Fibroblast of skin of scalp (primary cell): Measurements from ENCODE around the gene SALL4.
"Not testable (repeated sequence)": the region's sequence is repeated elsewhere in the genome, so short reads cannot be mapped to it uniquely, and the experiment has no call there.

ENCODE experiments used
- DNase-seq: peaks from one replicate; pipeline ENCODE4 v3.0.0-alpha.2; 2013

Gene SALL4

DNA sequence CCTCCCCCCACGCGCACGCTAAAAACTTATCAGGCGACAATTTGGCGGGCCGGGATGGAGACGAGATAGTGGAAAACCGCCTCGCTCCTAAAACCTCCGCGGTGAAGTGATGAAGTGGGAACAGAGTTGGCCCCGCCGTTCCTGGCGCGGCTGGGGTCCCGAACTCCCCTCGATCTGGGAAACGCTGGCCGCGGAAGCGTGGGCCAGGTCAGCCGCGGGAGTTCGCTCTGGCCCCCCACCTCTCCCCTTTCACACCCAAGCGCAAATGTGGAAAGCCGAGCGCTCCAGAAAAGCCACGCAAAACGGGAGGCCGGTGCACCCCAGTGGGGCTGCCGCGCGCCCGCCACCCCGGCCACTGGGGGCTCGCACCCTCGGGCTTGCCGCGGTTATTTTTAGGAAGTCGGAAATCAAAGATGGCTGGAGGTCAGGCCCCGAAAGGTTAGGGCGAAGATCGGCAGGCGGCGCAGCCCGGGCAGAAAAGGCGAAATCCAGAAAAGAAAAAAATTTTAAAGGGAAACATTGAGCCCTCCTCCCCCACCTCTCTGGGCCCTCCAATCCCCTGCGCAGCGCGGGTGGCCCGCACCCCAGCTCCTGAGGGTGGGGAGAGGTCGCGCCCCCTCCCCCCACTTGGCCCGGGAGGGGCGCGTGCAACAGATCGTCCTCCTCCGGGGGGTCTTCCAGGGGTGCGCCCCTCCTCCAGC lies 1.0 kb downstream of the SALL4 start:
- DNase-seq, result peak; percentile 33

DNA sequence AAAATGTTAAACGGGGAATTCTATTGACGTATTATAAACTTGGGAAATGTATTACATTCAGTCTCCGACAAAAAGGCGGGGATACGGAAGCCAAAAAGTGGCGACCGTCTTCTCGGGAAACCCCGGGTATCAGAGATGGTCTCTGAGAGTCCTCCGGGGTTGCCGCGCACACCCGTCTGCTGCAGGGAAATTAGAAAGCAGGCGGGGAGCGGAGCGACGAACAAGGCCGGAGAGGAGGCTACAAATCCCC lies 1.5 kb downstream of the SALL4 start:
- DNase-seq, result peak; percentile 27

DNA sequence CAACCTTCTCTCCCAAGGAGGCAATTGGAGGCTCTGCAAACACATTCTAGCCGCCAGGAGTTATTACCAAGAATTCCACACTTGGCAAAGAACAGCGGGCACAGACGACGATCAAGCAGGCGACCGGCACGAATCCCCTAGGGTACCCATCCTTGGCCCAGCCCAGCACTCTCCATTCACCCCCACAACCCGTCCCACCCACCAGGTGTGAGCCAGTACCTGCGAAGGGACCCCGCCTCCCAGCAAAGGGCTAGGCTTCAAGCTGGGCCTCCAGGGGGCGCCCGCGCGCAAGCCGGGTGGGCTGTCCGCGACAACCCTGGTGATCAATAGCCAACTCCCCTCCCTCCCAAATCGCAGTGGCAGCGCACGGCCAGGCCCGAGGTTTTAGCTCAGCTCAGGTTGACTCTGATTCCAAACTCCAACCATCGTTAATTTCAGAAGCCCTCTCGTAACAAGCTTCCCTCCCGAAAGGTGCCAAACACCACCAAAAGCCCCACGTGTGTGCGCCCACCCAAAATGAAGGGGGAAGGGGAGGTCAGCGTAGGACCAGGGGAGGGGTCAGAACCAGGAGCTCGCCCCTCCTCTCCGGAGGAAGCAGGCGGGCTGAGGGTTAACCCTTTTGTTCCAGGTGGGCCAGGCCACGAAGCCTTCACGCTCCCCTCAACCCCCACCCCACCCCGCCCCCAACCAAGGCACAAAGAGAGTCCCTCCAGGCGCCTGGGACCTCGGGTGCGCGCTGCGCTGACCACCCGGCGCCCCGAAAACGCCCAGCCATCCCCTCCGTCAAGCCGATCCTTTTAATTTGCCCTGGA lies 2.1 kb downstream of the SALL4 start:
- peak; percentile 54 for DNase-seq

DNA sequence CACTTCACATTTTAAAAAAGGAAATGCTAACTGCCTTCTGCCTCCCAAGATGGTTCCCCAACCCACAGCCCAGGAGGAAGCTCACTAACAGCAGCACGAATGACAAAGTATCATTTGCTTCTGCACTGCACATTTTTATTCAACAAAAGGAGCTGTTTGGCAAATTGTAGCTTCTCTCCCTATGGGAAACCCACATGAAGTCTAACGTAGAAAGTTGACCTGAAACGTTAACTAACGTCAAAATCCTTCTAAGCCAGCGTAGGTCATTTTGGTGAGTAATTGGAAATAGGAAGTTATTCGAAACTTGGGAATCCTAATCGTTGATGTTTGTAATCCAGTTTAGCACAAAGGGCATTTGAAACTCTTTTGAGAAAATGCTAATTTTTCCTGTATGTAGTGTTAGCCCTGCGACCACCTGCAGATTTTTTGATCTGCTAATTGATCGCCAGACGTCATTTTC lies 2.9 kb downstream of the SALL4 start:
- no peak for DNase-seq

DNA sequence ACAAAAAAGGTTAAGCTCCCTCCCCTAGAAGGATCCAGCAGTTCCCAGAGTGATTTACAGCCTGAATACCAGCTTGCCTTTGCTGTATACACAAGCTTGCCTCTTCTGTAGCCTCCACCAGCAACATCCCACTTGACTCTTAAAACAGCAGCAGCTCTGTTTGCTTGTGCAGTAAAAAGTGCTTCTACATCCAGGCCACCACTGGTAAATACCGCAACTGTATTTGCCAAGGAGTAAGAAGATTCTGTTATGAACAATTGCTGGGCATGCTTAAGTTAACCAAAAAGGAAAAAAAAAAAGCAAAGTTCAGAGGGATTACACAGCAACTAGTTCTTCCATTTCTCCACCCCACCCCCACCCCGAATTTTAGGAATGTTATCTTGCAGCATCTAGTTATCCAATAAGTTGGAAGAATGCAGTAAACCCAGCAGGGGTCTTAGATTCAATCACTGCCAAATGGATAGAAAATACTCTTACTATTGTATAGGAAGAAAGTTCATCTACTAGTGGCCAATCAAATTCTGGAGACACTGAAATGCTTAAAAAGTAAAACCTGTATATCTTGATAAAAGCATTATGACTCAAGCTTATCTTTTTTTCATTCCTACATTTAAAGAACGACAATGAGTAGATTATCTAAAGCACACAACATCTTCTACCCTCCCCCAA lies 4.8 kb downstream of the SALL4 start:
- DNase-seq, result peak; percentile 86

DNA sequence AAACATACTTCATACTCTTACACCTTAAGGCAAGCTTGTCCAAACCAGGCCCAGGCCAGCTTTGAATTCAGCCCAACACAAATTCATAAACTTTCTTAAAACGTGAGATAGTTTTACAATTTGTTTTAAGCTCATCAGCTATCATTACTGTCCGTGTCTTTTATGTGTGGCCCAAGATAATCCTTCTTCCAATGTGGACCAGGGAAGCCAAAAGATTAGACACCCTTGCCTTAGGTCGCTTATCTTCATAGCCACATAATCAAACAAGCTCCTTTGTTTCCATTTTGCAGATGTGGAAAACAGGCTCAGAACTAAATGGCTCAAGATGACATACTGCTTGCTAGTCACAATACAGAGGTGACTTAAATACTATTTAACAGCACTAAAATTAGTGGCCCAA lies 6.0 kb downstream of the SALL4 start:
- DNase-seq, result no peak

DNA sequence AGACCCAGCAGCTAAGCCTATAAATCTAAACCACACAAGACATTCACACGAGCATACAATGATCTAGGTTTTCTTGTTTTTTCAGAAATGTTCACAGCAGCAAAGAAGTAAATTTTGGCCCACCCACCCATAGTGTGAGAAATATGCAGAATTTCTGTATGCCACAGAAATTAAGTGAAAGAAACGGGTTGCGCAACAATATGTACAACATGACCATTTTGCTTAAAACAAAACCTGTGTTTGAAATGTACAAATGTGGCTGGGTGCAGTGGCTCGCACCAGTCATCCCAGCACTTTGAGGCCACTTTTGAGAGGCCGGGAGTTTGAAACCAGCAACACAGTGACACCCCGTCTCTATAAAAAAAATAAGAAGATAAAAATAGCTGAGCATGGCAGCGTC lies 9.4 kb downstream of the SALL4 start:
- DNase-seq, result no peak

DNA sequence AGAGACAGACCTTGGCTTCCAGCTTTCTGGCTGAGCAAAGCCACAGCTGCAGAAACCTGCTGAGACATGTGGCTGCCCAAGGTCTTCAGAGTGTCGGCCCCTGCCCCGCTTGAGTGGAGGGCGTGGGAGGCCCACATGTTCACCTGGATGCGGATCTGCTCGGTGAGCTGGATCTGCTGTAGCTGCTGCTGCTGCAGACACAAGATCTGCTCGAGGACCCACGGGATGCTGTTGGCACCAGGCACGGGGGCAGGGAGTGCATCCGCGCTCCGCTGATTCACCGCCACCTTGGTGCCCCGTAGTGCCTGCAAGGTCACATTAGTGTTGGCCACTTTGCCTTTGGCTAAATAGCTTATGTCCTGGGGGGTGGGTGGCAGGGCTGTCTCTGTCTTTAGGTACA lies 10.7 kb downstream of the SALL4 start:
- DNase-seq, result no peak

DNA sequence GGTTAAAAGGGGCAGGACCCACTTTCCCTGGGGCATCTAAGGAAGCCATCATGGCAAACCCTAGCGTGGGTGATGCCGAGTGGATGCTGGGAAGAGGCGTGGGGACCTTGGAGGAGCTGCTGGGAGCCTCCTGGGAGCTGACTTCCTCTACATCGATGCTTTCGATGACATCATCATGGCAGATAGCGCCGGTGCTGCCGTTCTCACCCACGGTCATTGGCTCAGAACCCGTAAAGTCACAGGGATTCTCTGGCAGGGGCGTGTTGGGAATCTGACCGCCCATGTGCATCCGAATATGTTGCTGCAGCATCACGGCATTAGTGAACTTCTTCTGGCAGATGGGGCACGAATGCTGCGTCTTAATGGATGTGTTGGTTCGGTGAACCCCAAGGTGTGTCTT lies 12.1 kb downstream of the SALL4 start:
- DNase-seq, result no peak

DNA sequence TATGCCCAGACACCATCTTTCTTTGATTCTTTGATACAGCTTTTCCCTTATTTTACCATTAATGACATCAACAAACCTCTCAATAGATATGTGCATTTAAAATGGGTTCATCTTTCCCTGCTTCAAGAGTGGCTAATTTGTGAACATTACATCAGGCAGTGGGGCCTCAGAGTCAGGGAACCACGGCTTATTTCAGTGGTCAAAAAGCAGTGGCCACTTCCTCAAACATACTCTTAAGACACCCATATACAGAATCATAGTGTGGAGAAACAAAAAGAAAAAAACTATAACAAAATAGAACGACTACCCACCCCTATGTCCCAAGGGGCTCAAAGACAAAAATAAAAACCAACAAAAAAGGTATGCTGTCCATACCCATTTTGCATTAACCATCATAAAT lies 12.9 kb downstream of the SALL4 start:
- no peak for DNase-seq

DNA sequence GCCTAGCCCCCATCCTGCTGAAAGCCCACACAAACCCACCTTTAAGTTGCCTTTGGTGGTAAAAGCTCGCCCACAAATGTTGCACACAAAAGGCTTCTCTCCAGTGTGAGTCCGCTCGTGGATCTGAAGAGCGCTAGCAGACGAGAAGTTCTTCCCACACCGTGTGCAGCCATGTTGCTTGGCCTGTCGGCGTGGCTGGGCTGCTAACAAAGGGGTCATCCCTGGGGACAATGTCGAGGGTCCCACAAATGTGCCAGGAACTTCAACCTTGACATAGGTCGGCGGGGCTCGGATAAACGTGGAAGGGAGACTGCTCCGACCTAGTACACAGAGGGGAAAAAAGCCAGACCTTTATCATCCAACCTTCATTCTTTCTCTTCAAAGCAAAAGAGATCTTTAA lies 13.5 kb downstream of the SALL4 start:
- no peak for DNase-seq

DNA sequence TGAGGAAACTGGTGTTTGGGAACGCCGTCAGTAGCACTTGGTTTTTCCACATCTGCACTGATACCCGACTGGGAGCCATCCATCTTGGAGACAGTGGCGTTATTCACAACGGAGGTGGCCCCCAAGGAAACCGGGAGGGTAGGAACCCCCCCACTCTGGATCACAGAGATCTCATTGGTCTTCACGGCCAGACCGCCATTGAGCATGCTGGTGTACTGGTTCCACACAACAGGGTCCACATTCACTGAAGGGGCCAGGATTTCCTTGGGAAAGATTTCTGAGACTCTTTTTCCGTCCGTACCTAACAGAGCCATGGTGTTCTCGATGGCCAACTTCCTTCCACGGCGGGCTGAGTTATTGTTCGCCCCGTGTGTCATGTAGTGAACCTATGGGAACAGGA lies 18.0 kb downstream of the SALL4 start:
- no peak for DNase-seq

DNA sequence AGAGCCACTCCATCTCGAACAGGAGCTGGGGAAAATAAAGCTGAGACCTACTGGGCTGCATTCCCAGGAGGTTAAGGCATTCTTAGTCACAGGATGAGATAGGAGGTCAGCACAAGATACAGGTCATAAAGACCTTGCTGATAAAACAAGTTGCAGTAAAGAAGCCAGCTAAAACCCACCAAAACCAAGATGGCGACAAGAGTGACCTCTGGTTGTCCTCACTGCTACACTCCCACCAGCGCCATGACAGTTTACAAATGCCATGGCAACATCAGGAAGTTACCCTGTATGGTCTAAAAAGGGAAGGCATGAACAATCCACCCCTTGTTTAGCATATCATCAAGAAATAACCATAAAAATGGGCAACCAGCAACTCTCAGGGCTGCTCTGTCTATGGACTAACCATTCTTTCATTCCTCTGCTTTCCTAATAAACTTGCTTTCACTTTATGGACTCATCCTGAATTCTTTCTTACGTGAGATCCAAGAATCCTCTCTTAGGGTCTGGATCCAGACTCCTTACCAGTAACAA lies 24.0 kb downstream of the SALL4 start:
- not testable (repeated sequence) for DNase-seq

DNA sequence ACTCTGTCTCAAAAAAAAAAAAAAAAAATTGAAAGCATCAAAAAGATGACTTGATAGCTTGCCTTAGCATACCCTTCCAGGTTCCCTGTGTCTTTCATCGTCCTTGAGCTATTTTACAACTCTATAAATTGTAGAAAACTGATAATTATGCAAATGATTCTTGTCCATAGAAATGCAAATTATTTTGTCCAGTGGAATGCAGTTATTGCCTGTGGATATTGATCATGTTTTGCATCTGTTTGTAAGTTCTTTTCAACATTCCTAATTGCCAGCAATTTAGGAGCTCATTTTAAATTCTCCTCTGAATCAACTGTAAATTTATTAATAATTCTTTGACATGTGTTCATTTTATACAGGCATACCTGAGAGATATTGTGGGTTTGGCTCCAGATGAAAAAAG lies 27.1 kb downstream of the SALL4 start:
- no peak for DNase-seq

DNA sequence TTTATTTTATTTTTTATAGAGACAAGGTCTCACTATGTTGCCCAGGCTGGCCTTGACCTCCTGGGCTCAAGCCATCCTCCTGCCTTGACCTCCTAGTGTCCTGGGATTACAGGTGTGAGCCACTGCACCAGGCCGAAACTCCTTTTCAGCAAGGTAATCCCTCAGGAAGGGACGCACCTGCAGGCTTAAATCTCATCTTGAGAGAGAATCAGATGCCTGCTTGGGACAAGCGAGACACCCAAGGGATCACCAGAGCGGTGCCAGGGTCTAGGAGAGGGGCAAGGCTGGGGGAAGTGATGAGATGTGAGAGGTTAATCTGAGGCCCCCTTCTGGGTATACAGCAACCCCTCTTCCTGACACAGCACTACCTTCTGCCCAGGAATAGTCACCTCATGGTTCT lies 30.1 kb downstream of the SALL4 start:
- DNase-seq, result no peak

DNA sequence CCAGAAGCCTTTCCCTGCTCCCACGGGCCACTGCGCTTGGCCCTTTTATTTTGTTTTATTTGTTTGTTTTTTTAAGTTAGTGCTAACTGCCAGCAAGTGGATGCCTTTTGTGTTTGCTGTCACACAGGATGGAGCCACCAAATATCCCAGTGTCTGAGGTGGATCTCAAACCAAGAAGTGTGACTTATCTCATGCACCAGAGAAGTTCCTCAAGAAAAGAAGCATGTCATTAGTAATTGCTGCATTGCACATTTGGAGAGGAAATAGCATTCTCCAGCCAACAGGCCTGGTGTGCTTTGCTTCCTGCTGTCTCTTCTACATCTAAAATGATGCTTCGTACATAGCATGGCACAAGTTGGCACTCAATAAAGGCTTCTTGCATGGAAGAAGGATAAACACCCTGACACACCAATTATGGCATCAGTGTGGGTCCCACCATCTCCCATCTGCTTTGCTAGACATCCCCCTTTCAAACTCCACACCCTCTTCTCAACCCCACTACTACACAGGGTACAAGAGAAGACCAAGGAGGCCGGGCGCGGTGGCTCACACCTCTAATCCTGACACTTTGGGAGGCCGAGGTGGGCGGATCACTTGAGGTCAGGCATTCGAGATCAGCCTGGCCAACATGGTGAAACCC lies 32.2 kb downstream of the SALL4 start:
- no peak for DNase-seq

DNA sequence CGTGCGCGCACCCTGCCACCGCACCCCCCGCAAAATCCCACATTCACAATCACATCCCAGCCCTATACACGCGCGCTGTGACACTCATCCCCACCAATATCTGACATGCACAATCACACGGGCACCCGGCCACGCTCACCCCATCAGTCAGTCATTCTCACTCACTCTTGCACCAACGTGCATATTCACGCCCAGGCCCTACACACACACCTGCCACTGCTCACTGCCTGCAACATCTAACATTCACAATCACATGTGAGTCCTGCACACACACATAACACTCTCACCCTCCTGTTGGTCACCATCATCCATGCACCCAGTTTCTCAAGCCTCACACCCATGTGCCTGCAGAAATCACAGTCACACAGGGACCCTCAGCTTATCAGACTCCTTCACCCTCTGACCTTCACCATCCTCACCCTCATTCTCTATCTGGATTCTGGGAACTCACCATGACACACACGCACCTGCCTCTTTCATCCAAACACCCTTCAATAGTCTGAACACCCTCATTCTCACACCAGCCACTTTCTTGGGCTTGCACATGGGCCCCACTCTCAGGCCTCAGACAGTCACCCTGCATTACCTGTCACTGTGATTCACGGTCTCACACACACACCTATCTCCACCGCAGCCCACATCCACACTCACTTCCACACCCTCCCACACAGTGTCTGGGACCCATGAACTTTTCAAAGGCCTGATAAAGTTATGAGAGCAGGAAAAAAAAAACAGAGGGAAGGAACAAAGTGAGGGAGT lies 33.4 kb downstream of the SALL4 start:
- no peak for DNase-seq

DNA sequence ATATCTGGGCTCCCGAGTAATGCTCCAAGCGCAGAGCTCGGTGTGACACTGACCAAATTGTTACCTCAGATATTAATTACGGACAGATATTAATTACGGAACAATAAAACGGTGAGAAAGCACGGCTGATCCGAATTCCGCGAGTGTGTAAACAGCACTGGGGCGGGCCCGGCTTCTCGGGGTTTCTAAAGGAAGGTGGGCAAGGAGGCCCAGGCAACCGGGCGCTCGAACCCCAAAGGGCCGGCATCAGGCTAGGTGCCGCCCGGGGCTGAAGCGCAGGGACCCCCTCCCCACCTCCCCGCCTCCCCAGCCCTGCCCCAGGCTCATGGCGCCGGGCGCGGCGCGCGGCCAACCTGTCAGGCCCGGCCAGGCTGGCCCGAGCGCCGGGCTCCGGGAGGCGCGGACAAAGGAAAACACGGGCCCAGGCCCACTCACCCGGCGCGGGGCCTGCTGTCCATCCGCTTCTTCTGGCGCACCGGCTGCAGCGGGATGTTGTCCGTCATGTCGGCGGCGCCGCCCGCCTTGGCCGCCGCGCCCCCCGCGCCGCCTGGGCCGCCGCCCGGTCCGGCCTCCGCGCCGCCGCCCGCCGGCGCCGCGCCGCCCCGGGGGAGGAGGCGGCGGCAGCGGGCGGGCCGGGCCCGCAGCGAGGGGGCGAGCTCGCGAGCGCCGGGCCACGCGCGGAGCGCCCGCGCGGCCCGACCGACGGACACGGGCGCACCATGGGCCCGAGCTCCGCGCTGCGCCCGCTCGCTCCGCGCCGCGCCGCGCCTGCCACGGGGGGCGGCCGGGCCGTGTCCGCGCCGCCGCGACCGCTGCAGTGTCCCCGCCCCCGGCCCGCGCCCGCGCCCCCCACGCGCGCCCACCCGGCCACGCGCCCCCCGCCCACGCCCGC lies 34.2 kb downstream of the SALL4 start, which contains the start of gene ATP9A:
TSS of gene ATP9A (minus strand) at position 524 of the 892 bp plus-strand sequence. CDS start at position 503, 21 bp downstream.
- peak; percentile 24 for DNase-seq

DNA sequence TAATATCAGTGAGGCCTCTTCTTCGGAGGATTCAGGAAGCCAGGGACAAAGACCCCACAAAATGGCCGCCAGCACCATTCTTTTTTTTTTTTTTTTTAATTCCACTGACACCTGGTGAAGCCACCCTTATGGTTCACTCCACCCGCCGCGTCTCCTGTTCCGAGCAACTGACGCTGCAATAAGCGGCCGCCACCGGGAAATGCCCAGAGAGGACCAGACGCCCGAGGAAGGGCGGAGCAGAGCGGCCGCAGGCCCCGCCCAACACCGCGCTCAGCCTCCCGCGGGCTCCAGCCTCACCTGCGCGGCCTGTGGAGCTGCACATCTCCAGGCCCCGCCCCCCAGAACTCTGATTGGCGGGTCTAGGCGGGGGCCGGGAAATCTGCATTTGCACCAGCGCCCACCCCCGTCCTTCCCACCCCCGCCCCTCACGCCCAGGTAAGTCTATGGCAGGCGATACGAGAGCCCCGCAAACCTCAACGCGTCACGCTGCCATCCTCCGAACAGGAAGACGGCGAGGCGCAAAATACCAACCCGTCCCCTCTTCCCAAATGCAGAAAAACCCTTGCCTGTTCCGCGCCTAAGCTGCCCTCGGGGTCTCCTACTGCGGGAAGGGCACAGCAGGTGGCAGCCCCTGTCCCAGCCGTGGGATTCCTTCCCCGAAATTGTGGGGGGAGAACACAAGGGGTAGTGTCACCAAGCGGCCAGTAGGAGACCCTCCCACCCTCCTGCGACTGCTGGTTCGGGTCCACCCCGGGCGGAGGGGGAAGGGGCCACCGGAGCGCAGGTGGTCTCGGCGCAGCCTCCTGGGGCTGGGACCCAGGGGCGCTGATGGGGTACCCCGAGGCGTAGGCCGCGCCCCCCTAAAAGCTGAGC lies 35.1 kb downstream of the SALL4 start:
- peak; percentile 30 for DNase-seq

DNA sequence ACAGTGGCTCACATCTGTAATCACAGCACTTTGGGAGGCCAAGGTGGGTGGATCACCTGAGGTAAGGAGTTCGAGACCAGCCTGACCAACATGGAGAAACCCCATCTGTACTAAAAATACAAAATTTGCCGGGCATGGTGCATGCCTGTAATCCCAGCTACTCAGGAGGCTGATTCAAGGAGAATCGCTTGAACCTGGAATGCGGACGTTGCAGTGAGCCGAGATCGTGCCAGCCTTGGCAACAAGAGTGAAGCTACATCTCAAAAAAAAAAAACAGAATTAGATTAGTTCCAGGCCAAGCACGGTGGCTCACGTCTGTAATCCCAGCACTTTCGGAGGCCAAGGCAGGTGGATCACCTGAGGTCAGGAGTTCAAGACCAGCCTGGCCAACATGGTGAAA lies 36.9 kb downstream of the SALL4 start:
- not testable (repeated sequence) for DNase-seq
